ENCODE results near the gene SIRT7.

DNA sequence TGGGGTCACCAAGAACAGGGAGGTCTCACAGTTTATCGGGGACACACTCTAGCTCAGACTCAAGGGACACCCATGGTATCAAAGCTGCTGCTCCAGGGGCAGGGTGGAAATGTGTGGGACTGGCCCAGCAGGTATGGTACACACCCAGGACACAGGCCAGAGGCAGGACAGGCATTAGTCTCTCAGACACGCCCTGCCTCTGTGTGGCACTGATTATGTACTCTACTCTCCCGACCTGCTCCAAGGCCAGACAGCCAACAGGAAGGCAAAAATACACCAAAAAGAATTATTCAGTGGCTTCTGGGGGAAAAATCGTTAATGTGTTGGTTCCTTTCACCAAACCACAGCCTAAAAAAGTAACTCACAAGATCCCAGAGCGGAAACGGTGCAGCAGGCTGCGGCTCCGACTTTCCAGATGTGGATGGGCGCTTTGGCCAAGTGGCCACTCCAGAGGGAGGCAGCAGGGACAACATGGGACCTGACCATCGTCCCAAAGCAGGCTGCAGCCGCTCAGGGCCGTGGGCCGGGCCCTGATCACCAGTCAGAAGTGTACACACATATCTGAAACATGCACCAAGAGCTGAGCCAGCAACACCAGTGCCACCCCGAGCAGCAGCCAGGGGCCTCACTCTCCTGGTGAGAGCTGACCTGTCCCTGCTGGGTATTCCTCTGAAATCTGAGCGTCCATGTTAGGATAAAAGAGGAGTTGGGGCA lies 1.0 kb upstream of the SIRT7 start:
- no peak for TF ChIP-seq EZH2 (IDR thresholded peaks at IDR 0.05; ENCODE audit: borderline replicate concordance, insufficient read depth, low read length, poor library complexity, severe bottlenecking)
- TF ChIP-seq, protein P1, sequence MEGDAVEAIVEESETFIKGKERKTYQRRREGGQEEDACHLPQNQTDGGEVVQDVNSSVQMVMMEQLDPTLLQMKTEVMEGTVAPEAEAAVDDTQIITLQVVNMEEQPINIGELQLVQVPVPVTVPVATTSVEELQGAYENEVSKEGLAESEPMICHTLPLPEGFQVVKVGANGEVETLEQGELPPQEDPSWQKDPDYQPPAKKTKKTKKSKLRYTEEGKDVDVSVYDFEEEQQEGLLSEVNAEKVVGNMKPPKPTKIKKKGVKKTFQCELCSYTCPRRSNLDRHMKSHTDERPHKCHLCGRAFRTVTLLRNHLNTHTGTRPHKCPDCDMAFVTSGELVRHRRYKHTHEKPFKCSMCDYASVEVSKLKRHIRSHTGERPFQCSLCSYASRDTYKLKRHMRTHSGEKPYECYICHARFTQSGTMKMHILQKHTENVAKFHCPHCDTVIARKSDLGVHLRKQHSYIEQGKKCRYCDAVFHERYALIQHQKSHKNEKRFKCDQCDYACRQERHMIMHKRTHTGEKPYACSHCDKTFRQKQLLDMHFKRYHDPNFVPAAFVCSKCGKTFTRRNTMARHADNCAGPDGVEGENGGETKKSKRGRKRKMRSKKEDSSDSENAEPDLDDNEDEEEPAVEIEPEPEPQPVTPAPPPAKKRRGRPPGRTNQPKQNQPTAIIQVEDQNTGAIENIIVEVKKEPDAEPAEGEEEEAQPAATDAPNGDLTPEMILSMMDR (IDR thresholded peaks at IDR 0.05; ENCODE audit: poor library complexity, severe bottlenecking): no peak
- no peak for TF ChIP-seq TAF1 (IDR thresholded peaks at IDR 0.05; ENCODE audit: low read depth)
- no peak for TF ChIP-seq EP300 (conservative IDR thresholded peaks at IDR 0.05; ENCODE audit: poor library complexity, severe bottlenecking)
- no peak for TF ChIP-seq POLR2AphosphoS5 (IDR thresholded peaks at IDR 0.05)
- TF ChIP-seq, protein P2, sequence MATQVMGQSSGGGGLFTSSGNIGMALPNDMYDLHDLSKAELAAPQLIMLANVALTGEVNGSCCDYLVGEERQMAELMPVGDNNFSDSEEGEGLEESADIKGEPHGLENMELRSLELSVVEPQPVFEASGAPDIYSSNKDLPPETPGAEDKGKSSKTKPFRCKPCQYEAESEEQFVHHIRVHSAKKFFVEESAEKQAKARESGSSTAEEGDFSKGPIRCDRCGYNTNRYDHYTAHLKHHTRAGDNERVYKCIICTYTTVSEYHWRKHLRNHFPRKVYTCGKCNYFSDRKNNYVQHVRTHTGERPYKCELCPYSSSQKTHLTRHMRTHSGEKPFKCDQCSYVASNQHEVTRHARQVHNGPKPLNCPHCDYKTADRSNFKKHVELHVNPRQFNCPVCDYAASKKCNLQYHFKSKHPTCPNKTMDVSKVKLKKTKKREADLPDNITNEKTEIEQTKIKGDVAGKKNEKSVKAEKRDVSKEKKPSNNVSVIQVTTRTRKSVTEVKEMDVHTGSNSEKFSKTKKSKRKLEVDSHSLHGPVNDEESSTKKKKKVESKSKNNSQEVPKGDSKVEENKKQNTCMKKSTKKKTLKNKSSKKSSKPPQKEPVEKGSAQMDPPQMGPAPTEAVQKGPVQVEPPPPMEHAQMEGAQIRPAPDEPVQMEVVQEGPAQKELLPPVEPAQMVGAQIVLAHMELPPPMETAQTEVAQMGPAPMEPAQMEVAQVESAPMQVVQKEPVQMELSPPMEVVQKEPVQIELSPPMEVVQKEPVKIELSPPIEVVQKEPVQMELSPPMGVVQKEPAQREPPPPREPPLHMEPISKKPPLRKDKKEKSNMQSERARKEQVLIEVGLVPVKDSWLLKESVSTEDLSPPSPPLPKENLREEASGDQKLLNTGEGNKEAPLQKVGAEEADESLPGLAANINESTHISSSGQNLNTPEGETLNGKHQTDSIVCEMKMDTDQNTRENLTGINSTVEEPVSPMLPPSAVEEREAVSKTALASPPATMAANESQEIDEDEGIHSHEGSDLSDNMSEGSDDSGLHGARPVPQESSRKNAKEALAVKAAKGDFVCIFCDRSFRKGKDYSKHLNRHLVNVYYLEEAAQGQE (IDR thresholded peaks at IDR 0.05; ENCODE audit: borderline replicate concordance): no peak
- no peak for TF ChIP-seq RAD21 (conservative IDR thresholded peaks at IDR 0.05)
- TF ChIP-seq SMC3 (conservative IDR thresholded peaks at IDR 0.05; ENCODE audit: poor library complexity): no peak
- no peak for TF ChIP-seq MXI1 (conservative IDR thresholded peaks at IDR 0.05; ENCODE audit: poor library complexity, severe bottlenecking)
